KMS-11 (cell line): ENCODE results near the gene MYO5C.

ENCODE experiments used
- H2AFZ ChIP-seq: fragments of 200-600 bp; sonication (generic); 2 replicates; pipeline ENCODE4 v1.6.1; 2016; ENCODE audit warnings: antibody characterized with exemption, mixed run types, low read depth
- H3K27ac ChIP-seq: fragments of 200-600 bp; sonication (generic); 2 replicates; pipeline ENCODE4 v1.6.1; 2016; ENCODE audit warnings: mild to moderate bottlenecking, mixed run types
- H3K27me3 ChIP-seq: fragments of 200-600 bp; sonication (generic); 2 replicates; pipeline ENCODE4 v1.6.1; 2017; ENCODE audit warnings: mild to moderate bottlenecking, low read depth, mixed run types, moderate library complexity; ENCODE audit not compliant: insufficient read depth
- H3K36me3 ChIP-seq: fragments of 200-600 bp; sonication (generic); 2 replicates; pipeline ENCODE4 v1.6.1; 2017; ENCODE audit warnings: mild to moderate bottlenecking, mixed run types; ENCODE audit not compliant: insufficient read depth
- H3K4me1 ChIP-seq: fragments of 200-600 bp; sonication (generic); 2 replicates; pipeline ENCODE4 v1.6.1; 2016; ENCODE audit warnings: mild to moderate bottlenecking, low read depth, mixed run types; ENCODE audit not compliant: poor library complexity, severe bottlenecking
- H3K4me2 ChIP-seq: fragments of 200-600 bp; sonication (generic); 2 replicates; pipeline ENCODE4 v1.7.0; 2016; ENCODE audit warnings: mild to moderate bottlenecking, mixed run types
- H3K4me3 ChIP-seq: fragments of 200-600 bp; sonication (generic); IDR thresholded peaks from 2 replicates; pipeline ENCODE4 v1.6.1; 2017; ENCODE audit warnings: low read depth, low read length, mixed read lengths; ENCODE audit not compliant: insufficient read depth
- H3K79me2 ChIP-seq: fragments of 200-600 bp; sonication (generic); 2 replicates; pipeline ENCODE4 v1.6.1; 2016; ENCODE audit warnings: low read depth, mixed run types; ENCODE audit not compliant: insufficient read depth
- H3K9ac ChIP-seq: fragments of 200-600 bp; sonication (generic); 2 replicates; pipeline ENCODE4 v1.6.1; 2016; ENCODE audit warnings: mild to moderate bottlenecking, mixed run types
- H4K20me1 ChIP-seq: fragments of 200-600 bp; sonication (generic); 2 replicates; pipeline ENCODE4 v1.6.1; 2016; ENCODE audit warnings: mild to moderate bottlenecking, mixed run types; ENCODE audit not compliant: insufficient read depth
- TF ChIP-seq, protein P1 (sequence below): fragments of 200-600 bp; sonication (generic); conservative IDR thresholded peaks from 2 replicates; pipeline ENCODE4 v1.6.1; 2017; ENCODE audit warnings: low read depth, mild to moderate bottlenecking, antibody characterized with exemption, low read length, moderate library complexity, mixed read lengths

The MYO5C gene

DNA sequence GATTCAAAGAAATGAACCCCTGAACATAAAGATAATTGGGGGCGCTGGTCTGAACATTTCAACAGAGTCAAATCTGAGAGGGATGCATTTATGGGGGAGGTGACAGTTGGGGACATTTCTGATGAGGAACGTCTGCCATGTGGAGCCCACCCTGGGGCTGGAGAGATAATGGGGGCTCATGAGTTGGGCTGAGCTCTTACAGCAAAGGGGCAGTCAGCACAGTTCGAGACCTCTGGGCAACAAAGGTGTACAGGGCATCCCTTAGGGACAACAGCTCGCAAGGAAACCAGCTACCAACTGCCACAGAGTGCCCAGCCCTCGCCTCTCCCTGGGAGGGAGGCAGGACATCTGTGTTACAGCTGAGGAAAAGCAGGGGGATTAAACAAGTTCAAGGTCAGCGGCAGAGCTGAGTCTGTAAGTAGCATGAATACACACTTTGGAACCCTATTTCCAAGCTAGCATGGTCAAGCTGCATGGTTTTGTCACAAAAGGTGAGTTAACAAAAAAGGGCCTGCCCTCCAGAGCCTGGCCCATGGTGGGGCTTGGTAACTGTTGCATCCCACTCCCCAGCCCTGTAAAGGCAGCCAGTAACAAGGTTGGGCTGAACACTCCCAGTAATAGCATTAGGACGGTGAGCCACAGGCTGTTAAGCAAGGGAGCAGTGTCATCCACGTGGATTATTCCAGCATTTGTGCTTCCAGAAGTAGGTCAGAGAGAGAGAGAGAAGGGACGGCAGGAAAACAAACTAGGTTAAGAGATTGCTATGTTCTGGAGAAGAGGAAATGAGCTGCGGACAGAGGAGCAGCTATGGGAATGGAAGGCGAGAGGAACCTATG is 108.7 kb downstream of the MYO5C start:
- Histone ChIP-seq H3K4me3 (no peak overlapping the region), H3K4me1 (peaks cover 7% of the 10 kb centered on the region), H3K9ac (no peak overlapping the region), H3K27me3 (no peaks in the 10 kb centered on the region), H3K36me3 (no peaks in the 10 kb centered on the region), H4K20me1 (no peaks in the 10 kb centered on the region), H3K79me2 (no peaks in the 10 kb centered on the region), H3K4me2 (no peak overlapping the region), H3K27ac (no peak overlapping the region), H2AFZ (no peak overlapping the region)
- TF ChIP-seq, protein P1, sequence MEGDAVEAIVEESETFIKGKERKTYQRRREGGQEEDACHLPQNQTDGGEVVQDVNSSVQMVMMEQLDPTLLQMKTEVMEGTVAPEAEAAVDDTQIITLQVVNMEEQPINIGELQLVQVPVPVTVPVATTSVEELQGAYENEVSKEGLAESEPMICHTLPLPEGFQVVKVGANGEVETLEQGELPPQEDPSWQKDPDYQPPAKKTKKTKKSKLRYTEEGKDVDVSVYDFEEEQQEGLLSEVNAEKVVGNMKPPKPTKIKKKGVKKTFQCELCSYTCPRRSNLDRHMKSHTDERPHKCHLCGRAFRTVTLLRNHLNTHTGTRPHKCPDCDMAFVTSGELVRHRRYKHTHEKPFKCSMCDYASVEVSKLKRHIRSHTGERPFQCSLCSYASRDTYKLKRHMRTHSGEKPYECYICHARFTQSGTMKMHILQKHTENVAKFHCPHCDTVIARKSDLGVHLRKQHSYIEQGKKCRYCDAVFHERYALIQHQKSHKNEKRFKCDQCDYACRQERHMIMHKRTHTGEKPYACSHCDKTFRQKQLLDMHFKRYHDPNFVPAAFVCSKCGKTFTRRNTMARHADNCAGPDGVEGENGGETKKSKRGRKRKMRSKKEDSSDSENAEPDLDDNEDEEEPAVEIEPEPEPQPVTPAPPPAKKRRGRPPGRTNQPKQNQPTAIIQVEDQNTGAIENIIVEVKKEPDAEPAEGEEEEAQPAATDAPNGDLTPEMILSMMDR = no peak

DNA sequence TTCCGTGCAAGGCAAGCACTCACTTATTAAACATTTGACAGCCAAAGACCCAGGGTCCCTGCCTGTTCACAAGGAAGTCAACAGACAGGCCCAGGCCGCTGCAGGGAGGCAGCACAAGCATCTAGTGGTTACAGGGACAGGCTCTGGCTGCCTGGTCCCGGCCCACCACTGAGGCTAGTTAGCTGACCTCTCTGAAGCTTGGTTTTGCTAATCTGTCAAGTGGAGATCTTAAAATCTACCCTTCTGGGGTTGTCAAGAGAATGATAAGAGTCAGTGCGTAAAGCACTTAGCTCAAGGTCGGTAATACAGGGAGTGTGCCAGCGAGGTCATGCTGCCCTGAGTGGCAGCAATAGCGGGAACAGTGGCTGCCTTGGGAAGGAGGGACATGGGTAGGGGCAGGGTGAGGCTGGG is 110.4 kb downstream of the MYO5C start:
- no peak overlapping the region for H3K27ac ChIP-seq
- no peak overlapping the region for H2AFZ ChIP-seq
- no peak overlapping the region for H3K4me3 ChIP-seq
- H3K27me3 ChIP-seq = no peaks in the 10 kb centered on the region
- H3K36me3 ChIP-seq = no peaks in the 10 kb centered on the region
- H4K20me1 ChIP-seq = no peaks in the 10 kb centered on the region
- H3K9ac ChIP-seq = no peak overlapping the region
- peaks cover 7% of the 10 kb centered on the region for H3K4me1 ChIP-seq
- H3K79me2 ChIP-seq = no peaks in the 10 kb centered on the region
- TF ChIP-seq, protein P1 = no peak
- H3K4me2 ChIP-seq = no peak overlapping the region

GRCh38 chr15:52184721-52185120 is 110.9 kb downstream of the MYO5C start:
- no peak overlapping the region for H3K4me3 ChIP-seq
- no peak overlapping the region for H3K27ac ChIP-seq
- TF ChIP-seq, protein P1 = no peak
- no peaks in the 10 kb centered on the region for H3K36me3 ChIP-seq
- H3K9ac ChIP-seq = no peak overlapping the region
- peaks cover 7% of the 10 kb centered on the region for H3K4me1 ChIP-seq
- no peak overlapping the region for H3K4me2 ChIP-seq
- H3K79me2 ChIP-seq = no peaks in the 10 kb centered on the region
- H3K27me3 ChIP-seq = no peaks in the 10 kb centered on the region
- H2AFZ ChIP-seq = no peak overlapping the region
- no peaks in the 10 kb centered on the region for H4K20me1 ChIP-seq

- H3K4me2 ChIP-seq = no peak overlapping the region
- H3K36me3 ChIP-seq = no peaks in the 10 kb centered on the region
- no peaks in the 10 kb centered on the region for H3K79me2 ChIP-seq
- no peak overlapping the region for H3K4me3 ChIP-seq
- no peak overlapping the region for H3K27ac ChIP-seq
- TF ChIP-seq, protein P1 = peak; percentile 74
- H2AFZ ChIP-seq = no peak overlapping the region
- no peaks in the 10 kb centered on the region for H3K27me3 ChIP-seq
- H3K4me1 ChIP-seq = peaks cover 8% of the 10 kb centered on the region
- no peak overlapping the region for H3K9ac ChIP-seq
- H4K20me1 ChIP-seq = no peaks in the 10 kb centered on the region
Observed at GRCh38 chr15:52183562-52184173, 111.9 kb downstream of the MYO5C start.
